ENCODE results near the gene S1PR3. TPM values are rescaled to one million over a fixed set of nuclear protein-coding genes. Genes with fewer than 3 reads are reported as not detected.

The S1PR3 gene
- total RNA-seq, 2 experiments from 2014 or later = 0.47 TPM; not detected in 1

- Histone ChIP-seq H3K9me2 (ENCODE audit: insufficient read depth, low read length) (no peaks in the 10 kb centered on the region), H2AFZ (ENCODE audit: low read length) (no peak overlapping the region), H3K36me3 (ENCODE audit: insufficient read depth, low read length) (no peaks in the 10 kb centered on the region), H3K9me3 (ENCODE audit: low read length) (no peaks in the 10 kb centered on the region), H3K4me2 (ENCODE audit: low read length) (no peak overlapping the region), H3K4me3 (ENCODE audit: low read depth, low read length, poor library complexity, severe bottlenecking) (no peak overlapping the region), H4K20me1 (ENCODE audit: insufficient read depth, low read length) (no peaks in the 10 kb centered on the region), H3K27ac (ENCODE audit: low read depth, low read length, poor library complexity, severe bottlenecking) (no peak overlapping the region), H3K4me1 (ENCODE audit: insufficient read depth, low read length, poor library complexity, severe bottlenecking) (no peaks in the 10 kb centered on the region), H3K79me2 (ENCODE audit: insufficient read depth, low read depth, low read length) (no peaks in the 10 kb centered on the region)
- no peak for DNase-seq (ENCODE audit: low spot score)
- intact Hi-C loops (cut with micrococcal nuclease; ENCODE audit: unreplicated experiment) = no loop called here
- ChIA-PET CTCF (ENCODE audit: unreplicated experiment) (no interaction called here), POLR2A (no interaction called here)
- BruUV-seq (replicated peaks) = no TSS peak
- TF ChIP-seq CTCF (conservative IDR thresholded peaks at IDR 0.05; ENCODE audit: low read length) (no peak), EZH2phosphoT487 (IDR thresholded peaks at IDR 0.05; ENCODE audit: borderline replicate concordance, low read depth, low read length) (no peak)
Measured at GRCh38 chr9:88994469-88995199, 3.4 kb downstream of the S1PR3 start.

- H4K20me1 ChIP-seq (ENCODE audit: insufficient read depth, low read length) = no peaks in the 10 kb centered on the region
- H3K4me2 ChIP-seq (ENCODE audit: low read length) = no peak overlapping the region
- no peak for DNase-seq (ENCODE audit: low spot score)
- POLR2A ChIA-PET = no interaction called here
- no peaks in the 10 kb centered on the region for H3K36me3 ChIP-seq (ENCODE audit: insufficient read depth, low read length)
- BruUV-seq (replicated peaks) = no TSS peak
- no peaks in the 10 kb centered on the region for H3K9me3 ChIP-seq (ENCODE audit: low read length)
- H3K9me2 ChIP-seq (ENCODE audit: insufficient read depth, low read length) = no peaks in the 10 kb centered on the region
- H3K4me3 ChIP-seq (ENCODE audit: low read depth, low read length, poor library complexity, severe bottlenecking) = no peak overlapping the region
- intact Hi-C loops (cut with micrococcal nuclease; ENCODE audit: unreplicated experiment) = no loop called here
- no peak overlapping the region for H2AFZ ChIP-seq (ENCODE audit: low read length)
- no peak for TF ChIP-seq EZH2phosphoT487 (IDR thresholded peaks at IDR 0.05; ENCODE audit: borderline replicate concordance, low read depth, low read length)
- H3K27ac ChIP-seq (ENCODE audit: low read depth, low read length, poor library complexity, severe bottlenecking) = no peak overlapping the region
- no peaks in the 10 kb centered on the region for H3K4me1 ChIP-seq (ENCODE audit: insufficient read depth, low read length, poor library complexity, severe bottlenecking)
- H3K79me2 ChIP-seq (ENCODE audit: insufficient read depth, low read depth, low read length) = no peaks in the 10 kb centered on the region
- CTCF ChIA-PET (ENCODE audit: unreplicated experiment) = no interaction called here
Measured at GRCh38 chr9:88995200-88995577, 3.9 kb downstream of the S1PR3 start.

GRCh38 chr9:88995627-88996026 is 4.4 kb downstream of the S1PR3 start:
- ChIA-PET CTCF (ENCODE audit: unreplicated experiment) (no interaction called here), POLR2A (no interaction called here)
- no peak for DNase-seq (ENCODE audit: low spot score)
- Histone ChIP-seq H3K4me2 (ENCODE audit: low read length) (no peak overlapping the region), H4K20me1 (ENCODE audit: insufficient read depth, low read length) (no peaks in the 10 kb centered on the region), H3K27ac (ENCODE audit: low read depth, low read length, poor library complexity, severe bottlenecking) (no peak overlapping the region), H3K4me3 (ENCODE audit: low read depth, low read length, poor library complexity, severe bottlenecking) (no peak overlapping the region), H3K79me2 (ENCODE audit: insufficient read depth, low read depth, low read length) (no peaks in the 10 kb centered on the region), H3K36me3 (ENCODE audit: insufficient read depth, low read length) (no peaks in the 10 kb centered on the region), H3K9me2 (ENCODE audit: insufficient read depth, low read length) (no peaks in the 10 kb centered on the region), H3K4me1 (ENCODE audit: insufficient read depth, low read length, poor library complexity, severe bottlenecking) (no peaks in the 10 kb centered on the region), H3K9me3 (ENCODE audit: low read length) (no peaks in the 10 kb centered on the region), H2AFZ (ENCODE audit: low read length) (no peak overlapping the region)
- BruUV-seq (replicated peaks) = no TSS peak
- TF ChIP-seq CTCF (conservative IDR thresholded peaks at IDR 0.05; ENCODE audit: low read length) = no peak
- TF ChIP-seq EZH2phosphoT487 (IDR thresholded peaks at IDR 0.05; ENCODE audit: borderline replicate concordance, low read depth, low read length) = no peak
- intact Hi-C loops (cut with micrococcal nuclease; ENCODE audit: unreplicated experiment) = no loop called here

Measured in OCI-LY7 (cell line).